8988T (cell line): ENCODE measurements around the gene PDRG1.

Experiments used
- DNase-seq: peaks from one replicate; pipeline ENCODE4 v3.0.0; 2011

Gene PDRG1

DNA sequence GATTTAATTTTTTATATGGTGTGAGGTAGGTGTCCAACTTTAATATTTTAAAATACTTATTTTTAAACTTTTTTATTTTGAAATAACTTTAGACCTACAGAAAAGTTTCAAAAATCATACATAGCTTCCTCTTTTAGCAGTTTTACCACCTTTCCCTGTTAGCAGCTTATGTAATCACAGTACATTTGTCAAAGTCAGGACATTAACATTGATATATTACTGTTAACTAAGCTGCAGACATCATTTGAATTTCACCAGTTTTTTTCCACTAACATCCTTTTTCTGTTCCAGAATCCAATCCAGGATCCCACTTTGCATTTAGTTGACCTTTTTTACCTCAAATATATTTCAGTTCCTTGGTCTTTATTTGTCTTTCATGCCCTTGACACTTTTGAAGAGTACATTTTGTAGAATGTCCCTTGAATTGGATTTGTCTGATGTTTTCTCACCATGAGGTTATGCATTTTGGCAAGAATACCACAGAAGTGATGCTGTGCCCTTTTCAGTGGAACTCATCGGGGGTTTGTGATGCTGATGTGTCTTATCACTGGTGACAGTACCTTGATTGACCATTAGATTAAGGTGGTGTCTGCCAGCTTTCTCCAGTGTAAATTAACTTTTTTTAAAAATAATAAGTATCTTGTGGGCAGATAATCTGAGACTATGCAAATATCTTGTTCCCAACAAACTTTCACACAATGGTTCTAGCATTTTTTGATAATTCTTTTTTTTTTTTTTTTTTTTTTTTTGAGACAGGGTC lies 48.0 kb downstream of the PDRG1 start:
- DNase-seq = no peak

- DNase-seq = no peak
Observed at GRCh38 chr20:31901615-31902014, 50.2 kb downstream of the PDRG1 start.

DNA sequence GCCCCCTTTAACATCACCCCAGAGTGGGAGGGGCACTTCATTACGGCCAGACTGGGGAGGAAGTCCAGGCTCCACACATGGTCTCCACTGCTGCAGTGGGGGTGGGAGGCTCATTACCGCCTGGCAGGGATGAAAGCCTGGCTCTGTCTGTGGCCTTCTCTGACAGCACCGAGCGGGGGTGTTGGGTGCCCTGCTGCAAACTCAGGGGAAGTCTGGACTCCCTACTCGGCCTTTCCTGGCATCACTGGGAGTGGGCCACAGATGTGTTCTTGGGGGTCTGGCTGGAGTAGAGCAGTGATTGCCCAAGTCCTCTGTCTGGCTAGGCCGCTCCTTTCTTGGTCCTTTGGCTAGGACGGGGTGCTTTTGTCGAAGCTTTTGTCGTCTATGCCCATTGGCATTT lies 54.3 kb downstream of the PDRG1 start:
- no peak for DNase-seq

DNA sequence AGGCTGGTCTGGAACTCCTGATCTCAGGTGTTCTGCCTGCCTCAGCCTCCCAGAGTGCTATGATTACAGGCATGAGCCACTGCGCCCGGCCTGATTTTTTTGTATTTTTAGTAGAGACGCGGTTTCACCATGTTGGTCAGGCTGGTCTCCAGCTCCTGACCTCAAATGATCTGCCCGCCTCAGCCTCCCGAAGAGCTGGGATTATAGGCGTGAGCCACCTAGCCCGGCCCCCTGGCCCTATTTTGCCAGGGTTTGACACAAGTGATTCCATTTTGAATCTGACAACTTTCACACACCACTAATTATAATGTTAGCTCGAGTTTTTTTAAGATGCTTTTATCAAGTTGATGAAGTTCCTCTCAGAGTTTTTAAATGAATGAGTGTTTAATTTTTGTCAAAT lies 55.8 kb downstream of the PDRG1 start:
- no peak for DNase-seq

DNA sequence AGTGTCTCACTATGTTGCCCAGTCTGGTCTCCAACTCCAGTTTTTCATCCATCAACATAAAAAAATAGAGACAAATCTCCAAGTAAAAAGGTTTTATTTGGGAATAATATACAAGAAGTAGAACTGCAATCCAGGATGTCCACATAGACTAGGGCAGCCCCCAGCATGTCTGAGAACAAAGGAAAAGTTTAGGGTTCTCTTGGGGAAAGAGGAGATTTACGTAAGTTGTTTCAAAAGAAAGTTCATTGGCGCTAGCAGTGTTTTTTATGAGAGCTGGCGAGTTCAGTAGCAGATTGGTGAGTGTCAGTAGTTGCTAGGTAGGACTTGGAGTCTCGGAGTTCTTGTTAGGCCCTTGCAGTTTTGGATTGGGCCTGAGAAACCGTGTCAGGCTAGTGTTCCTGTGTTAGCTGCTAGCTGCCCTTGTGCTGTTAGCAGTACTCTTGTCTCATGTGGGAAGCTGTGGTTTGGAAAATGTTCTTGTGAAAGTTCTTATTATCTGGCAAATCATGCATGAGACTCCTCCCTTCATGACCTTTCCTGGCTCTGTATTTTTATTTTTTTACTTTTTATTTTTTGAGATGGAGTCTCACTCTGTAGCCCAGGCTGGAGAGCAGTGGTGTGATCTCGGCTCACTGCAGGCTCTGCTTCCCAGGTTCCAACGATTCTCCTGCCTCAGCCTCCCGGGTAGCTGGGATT lies 56.7 kb downstream of the PDRG1 start:
- DNase-seq = no peak
